Inferior parietal cortex (tissue), 1 donor: Measurements from ENCODE around the gene SDK2.
"Not testable (repeated sequence)": the region's sequence is repeated elsewhere in the genome, so short reads cannot be mapped to it uniquely, and the experiment has no call there.

Source experiments
- DNase-seq: peaks from one replicate; pipeline ENCODE4 v3.0.0-alpha.2; 2016; ENCODE audit errors: extremely low spot score

Gene SDK2

GRCh38 chr17:73342541-73343167 lies 301.6 kb downstream of the SDK2 start:
- no peak for DNase-seq

GRCh38 chr17:73342050-73342522 lies 302.2 kb downstream of the SDK2 start:
- DNase-seq = peak; percentile 85

- DNase-seq = no peak
These were observed 302.7 kb downstream of the SDK2 start for GRCh38 chr17:73341350-73342049.

GRCh38 chr17:73340093-73340596 lies 304.1 kb downstream of the SDK2 start:
- DNase-seq = no peak

- DNase-seq = no peak
These were observed 305.6 kb downstream of the SDK2 start for GRCh38 chr17:73338566-73339197.

- DNase-seq = no peak
These were observed 306.2 kb downstream of the SDK2 start for GRCh38 chr17:73338050-73338521.

GRCh38 chr17:73337330-73337710 lies 306.9 kb downstream of the SDK2 start:
- DNase-seq = no peak

- DNase-seq = no peak
These were observed 307.6 kb downstream of the SDK2 start for GRCh38 chr17:73336408-73337329.

- DNase-seq = no peak
These were observed 308.4 kb downstream of the SDK2 start for GRCh38 chr17:73335591-73336407.

- no peak for DNase-seq
These were observed 309.3 kb downstream of the SDK2 start for GRCh38 chr17:73334771-73335513.

GRCh38 chr17:73333445-73333844 lies 310.8 kb downstream of the SDK2 start:
- DNase-seq = not testable (repeated sequence)

GRCh38 chr17:73331060-73331459 lies 313.2 kb downstream of the SDK2 start:
- no peak for DNase-seq

GRCh38 chr17:73327676-73328075 lies 316.6 kb downstream of the SDK2 start:
- no peak for DNase-seq

GRCh38 chr17:73325527-73325842 lies 318.8 kb downstream of the SDK2 start:
- no peak for DNase-seq

- no peak for DNase-seq
These were observed 319.3 kb downstream of the SDK2 start for GRCh38 chr17:73324711-73325526.

- DNase-seq = no peak
These were observed 320.1 kb downstream of the SDK2 start for GRCh38 chr17:73324160-73324475.

GRCh38 chr17:73323409-73324159 lies 320.7 kb downstream of the SDK2 start:
- DNase-seq = no peak

- DNase-seq = no peak
These were observed 323.5 kb downstream of the SDK2 start for GRCh38 chr17:73320601-73321264.
